Measurements from ENCODE around the gene LDLRAD3.
A peak's percentile ranks its signal among the peaks of the same experiment; 100 is the strongest.

The LDLRAD3 gene

GRCh38 chr11:35943309-35943708, 553 bp upstream of the LDLRAD3 start:
- H3K9me2 ChIP-seq (replicated peaks; ENCODE audit: low read depth, low read length) = no peaks in the 10 kb centered on the region
- H3K9me3 ChIP-seq (ENCODE audit: insufficient read depth, low read depth, low read length) = no peaks in the 10 kb centered on the region
- no peaks in the 10 kb centered on the region for H3F3A ChIP-seq (ENCODE audit: low read depth)
- H3K9ac ChIP-seq (ENCODE audit: low read depth, low read length, poor library complexity, severe bottlenecking) = peak overlapping the region; percentile 62
- H2AFZ ChIP-seq (ENCODE audit: low read length) = peak overlapping the region; percentile 79
- peaks cover 4% of the 10 kb centered on the region; the same call in 1 of the 2 replicates for H3K79me2 ChIP-seq (ENCODE audit: insufficient read depth, low read length)
- H3K4me1 ChIP-seq (ENCODE audit: insufficient read depth, low read length, poor library complexity, severe bottlenecking) = peaks cover 6% of the 10 kb centered on the region
- H4K20me1 ChIP-seq (ENCODE audit: insufficient read depth, low read length, poor library complexity, severe bottlenecking) = no peaks in the 10 kb centered on the region
- TF ChIP-seq EZH2phosphoT487 (IDR thresholded peaks at IDR 0.05; ENCODE audit: borderline replicate concordance) = no peak
- H3K27me3 ChIP-seq (ENCODE audit: insufficient read depth, low read length, poor library complexity, severe bottlenecking) = no peaks in the 10 kb centered on the region
- H3K36me3 ChIP-seq (ENCODE audit: insufficient read depth, low read length) = no peaks in the 10 kb centered on the region
- H3K4me3 ChIP-seq (ENCODE audit: low read length, poor library complexity, severe bottlenecking) = peak overlapping the region; percentile 65
- H3K4me2 ChIP-seq (ENCODE audit: low read depth, low read length, poor library complexity, severe bottlenecking) = peak overlapping the region; percentile 63

DNA sequence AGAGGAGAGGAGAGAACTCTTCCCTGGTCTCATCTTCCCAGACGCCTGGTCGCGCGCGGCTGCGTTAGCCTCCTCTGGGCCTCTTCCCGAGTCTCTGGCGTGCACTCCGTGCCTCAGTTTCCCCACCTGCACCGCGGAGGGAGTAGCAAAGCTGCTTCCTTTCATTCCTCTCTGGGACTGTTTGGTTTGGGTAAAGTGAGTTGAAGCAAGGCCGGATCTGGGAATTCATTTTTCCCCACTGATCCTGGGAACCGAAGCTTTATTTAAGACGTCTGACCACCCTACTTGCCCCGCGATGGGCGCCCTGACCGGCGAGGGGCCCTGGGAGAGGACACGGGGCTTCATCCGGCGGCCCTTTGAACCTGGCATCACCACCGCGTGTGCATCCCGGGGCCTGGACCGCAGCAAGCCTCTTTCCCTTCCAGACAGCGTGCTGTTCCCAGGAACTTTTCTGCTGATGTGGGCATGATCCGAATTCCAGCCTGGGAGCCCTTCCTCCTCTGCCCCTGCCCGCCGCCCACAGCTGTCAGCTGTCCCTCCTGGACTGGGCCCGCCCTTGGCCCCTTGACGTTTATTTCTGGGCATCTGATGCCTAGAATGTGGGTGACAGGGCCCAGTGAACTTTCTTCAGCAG, 758 bp downstream of the LDLRAD3 start:
- TF ChIP-seq EZH2phosphoT487 (IDR thresholded peaks at IDR 0.05; ENCODE audit: borderline replicate concordance) (no peak), CTCF (conservative IDR thresholded peaks at IDR 0.05; ENCODE audit: low read length) (no peak)
- peak overlapping the region; percentile 57; the same call in 1 of the 2 replicates for H2AFZ ChIP-seq (ENCODE audit: low read length)
- H3K27me3 ChIP-seq (ENCODE audit: insufficient read depth, low read length, poor library complexity, severe bottlenecking) = no peaks in the 10 kb centered on the region
- H3K4me1 ChIP-seq (ENCODE audit: insufficient read depth, low read length, poor library complexity, severe bottlenecking) = peaks cover 6% of the 10 kb centered on the region
- peak overlapping the region; percentile 75 for H3K4me3 ChIP-seq (ENCODE audit: low read length, poor library complexity, severe bottlenecking)
- no peaks in the 10 kb centered on the region for H4K20me1 ChIP-seq (ENCODE audit: insufficient read depth, low read length, poor library complexity, severe bottlenecking)
- peaks cover 4% of the 10 kb centered on the region; the same call in 1 of the 2 replicates for H3K79me2 ChIP-seq (ENCODE audit: insufficient read depth, low read length)
- peak overlapping the region; percentile 73 for H3K4me2 ChIP-seq (ENCODE audit: low read depth, low read length, poor library complexity, severe bottlenecking)
- H3K9me3 ChIP-seq (ENCODE audit: insufficient read depth, low read depth, low read length) = no peaks in the 10 kb centered on the region
- no peaks in the 10 kb centered on the region for H3K9me2 ChIP-seq (replicated peaks; ENCODE audit: low read depth, low read length)
- H3K9ac ChIP-seq (ENCODE audit: low read depth, low read length, poor library complexity, severe bottlenecking) = peak overlapping the region; percentile 63
- no peaks in the 10 kb centered on the region for H3K36me3 ChIP-seq (ENCODE audit: insufficient read depth, low read length)
- no peaks in the 10 kb centered on the region for H3F3A ChIP-seq (ENCODE audit: low read depth)

- Histone ChIP-seq H3K4me1 (ENCODE audit: insufficient read depth, low read length, poor library complexity, severe bottlenecking) (peaks cover 6% of the 10 kb centered on the region), H3K9me2 (replicated peaks; ENCODE audit: low read depth, low read length) (no peaks in the 10 kb centered on the region), H3K9ac (ENCODE audit: low read depth, low read length, poor library complexity, severe bottlenecking) (no peak overlapping the region), H3K27me3 (ENCODE audit: insufficient read depth, low read length, poor library complexity, severe bottlenecking) (no peaks in the 10 kb centered on the region), H4K20me1 (ENCODE audit: insufficient read depth, low read length, poor library complexity, severe bottlenecking) (no peaks in the 10 kb centered on the region), H3F3A (ENCODE audit: low read depth) (no peaks in the 10 kb centered on the region), H3K9me3 (ENCODE audit: insufficient read depth, low read depth, low read length) (no peaks in the 10 kb centered on the region), H2AFZ (ENCODE audit: low read length) (no peak overlapping the region), H3K36me3 (ENCODE audit: insufficient read depth, low read length) (no peaks in the 10 kb centered on the region), H3K79me2 (ENCODE audit: insufficient read depth, low read length) (peaks cover 4% of the 10 kb centered on the region; the same call in 1 of the 2 replicates), H3K4me3 (ENCODE audit: low read length, poor library complexity, severe bottlenecking) (peak overlapping the region; percentile 75), H3K4me2 (ENCODE audit: low read depth, low read length, poor library complexity, severe bottlenecking) (peak overlapping the region; percentile 73)
- TF ChIP-seq CTCF (conservative IDR thresholded peaks at IDR 0.05; ENCODE audit: low read length) (no peak), EZH2phosphoT487 (IDR thresholded peaks at IDR 0.05; ENCODE audit: borderline replicate concordance) (no peak)
Observed at GRCh38 chr11:35945137-35945518, 1.3 kb downstream of the LDLRAD3 start.

GRCh38 chr11:35946766-35947165, 2.9 kb downstream of the LDLRAD3 start:
- no peak for TF ChIP-seq CTCF (conservative IDR thresholded peaks at IDR 0.05; ENCODE audit: low read length)
- TF ChIP-seq EZH2phosphoT487 (IDR thresholded peaks at IDR 0.05; ENCODE audit: borderline replicate concordance) = no peak
- Histone ChIP-seq H3K4me3 (ENCODE audit: low read length, poor library complexity, severe bottlenecking) (no peak overlapping the region), H3K27me3 (ENCODE audit: insufficient read depth, low read length, poor library complexity, severe bottlenecking) (no peaks in the 10 kb centered on the region), H3K9ac (ENCODE audit: low read depth, low read length, poor library complexity, severe bottlenecking) (no peak overlapping the region), H3K79me2 (ENCODE audit: insufficient read depth, low read length) (peaks cover 4% of the 10 kb centered on the region; the same call in 1 of the 2 replicates), H2AFZ (ENCODE audit: low read length) (no peak overlapping the region), H4K20me1 (ENCODE audit: insufficient read depth, low read length, poor library complexity, severe bottlenecking) (no peaks in the 10 kb centered on the region), H3K36me3 (ENCODE audit: insufficient read depth, low read length) (no peaks in the 10 kb centered on the region), H3K4me2 (ENCODE audit: low read depth, low read length, poor library complexity, severe bottlenecking) (no peak overlapping the region), H3F3A (ENCODE audit: low read depth) (no peaks in the 10 kb centered on the region), H3K9me3 (ENCODE audit: insufficient read depth, low read depth, low read length) (no peaks in the 10 kb centered on the region), H3K4me1 (ENCODE audit: insufficient read depth, low read length, poor library complexity, severe bottlenecking) (peaks cover 6% of the 10 kb centered on the region), H3K9me2 (replicated peaks; ENCODE audit: low read depth, low read length) (no peaks in the 10 kb centered on the region)

All from Loucy (cell line).